Activated gamma-delta T cell treated with anti-CD3 and anti-CD28 coated beads, Interleukin-2, amount 50 U/mL, for 16 hours (primary cell): ENCODE data around the gene ATP5PB.

Source experiments
- DNase-seq: peaks from one replicate; pipeline ENCODE4 v3.0.0-alpha.2; 2020; ENCODE audit warnings: low read depth

The ATP5PB gene

GRCh38 chr1:111446967-111447892 lies 2.0 kb upstream of the ATP5PB start:
- no peak for DNase-seq

GRCh38 chr1:111448482-111448917 lies 764 bp upstream of the ATP5PB start:
- no peak for DNase-seq

GRCh38 chr1:111449703-111450017 lies 396 bp downstream of the ATP5PB start:
- no peak for DNase-seq

GRCh38 chr1:111450185-111450584 lies 921 bp downstream of the ATP5PB start:
- DNase-seq, result no peak

- DNase-seq, result no peak
These were observed 3.3 kb downstream of the ATP5PB start for GRCh38 chr1:111452581-111452980.

- no peak for DNase-seq
These were observed 4.4 kb downstream of the ATP5PB start for GRCh38 chr1:111453706-111454105.

- no peak for DNase-seq
These were observed 5.8 kb downstream of the ATP5PB start for GRCh38 chr1:111454859-111455641.

- no peak for DNase-seq
These were observed 6.4 kb downstream of the ATP5PB start for GRCh38 chr1:111455642-111456031.

- no peak for DNase-seq
These were observed 12.5 kb downstream of the ATP5PB start for GRCh38 chr1:111461765-111462164.

GRCh38 chr1:111462370-111463028 lies 13.2 kb downstream of the ATP5PB start:
- no peak for DNase-seq

GRCh38 chr1:111463029-111463683 lies 13.9 kb downstream of the ATP5PB start:
- no peak for DNase-seq

GRCh38 chr1:111465754-111466153 lies 16.5 kb downstream of the ATP5PB start:
- DNase-seq, result no peak

GRCh38 chr1:111466480-111466879 lies 17.2 kb downstream of the ATP5PB start:
- no peak for DNase-seq

GRCh38 chr1:111467865-111468716 lies 18.8 kb downstream of the ATP5PB start:
- DNase-seq, result no peak

- no peak for DNase-seq
These were observed 19.4 kb downstream of the ATP5PB start for GRCh38 chr1:111468717-111469100.

GRCh38 chr1:111469539-111469938 lies 20.3 kb downstream of the ATP5PB start:
- DNase-seq, result no peak

GRCh38 chr1:111470596-111470995 lies 21.3 kb downstream of the ATP5PB start:
- DNase-seq, result no peak

GRCh38 chr1:111471012-111471411 lies 21.7 kb downstream of the ATP5PB start:
- DNase-seq, result peak; percentile 47

GRCh38 chr1:111471538-111471937 lies 22.3 kb downstream of the ATP5PB start:
- DNase-seq, result no peak

GRCh38 chr1:111474106-111474505 lies 24.8 kb downstream of the ATP5PB start:
- DNase-seq, result no peak

- no peak for DNase-seq
These were observed 25.3 kb downstream of the ATP5PB start for GRCh38 chr1:111474521-111474920.
